GM19324 (cell line): ENCODE data around the gene RAB9A.
"Not testable (repeated sequence)": the region's sequence is repeated elsewhere in the genome, so short reads cannot be mapped to it uniquely, and the experiment has no call there.

Experiments
- ATAC-seq: cut with Tn5 transposase; IDR thresholded peaks from one replicate; pipeline ENCODE4 v1.9.1; 2021; ENCODE audit warnings: mild to moderate bottlenecking, moderate library complexity; ENCODE audit not compliant: unreplicated experiment, low FRiP score

The RAB9A gene

GRCh38 chrX:13669246-13669737 lies 19.6 kb upstream of the RAB9A start:
- ATAC-seq = peak; percentile 75

GRCh38 chrX:13669755-13670154 lies 19.2 kb upstream of the RAB9A start:
- ATAC-seq = not testable (repeated sequence)

GRCh38 chrX:13670197-13670596 lies 18.7 kb upstream of the RAB9A start:
- no peak for ATAC-seq

- ATAC-seq = no peak
These were observed 15.9 kb upstream of the RAB9A start for GRCh38 chrX:13673016-13673415.

- no peak for ATAC-seq
These were observed 12.0 kb upstream of the RAB9A start for GRCh38 chrX:13676885-13677284.

- not testable (repeated sequence) for ATAC-seq
These were observed 9.2 kb upstream of the RAB9A start for GRCh38 chrX:13679700-13680099.

GRCh38 chrX:13681595-13681994 lies 7.3 kb upstream of the RAB9A start:
- no peak for ATAC-seq

GRCh38 chrX:13684361-13684760 lies 4.6 kb upstream of the RAB9A start:
- ATAC-seq = no peak

GRCh38 chrX:13685126-13685763 lies 3.7 kb upstream of the RAB9A start:
- ATAC-seq = no peak

GRCh38 chrX:13687203-13687602 lies 1.7 kb upstream of the RAB9A start:
- no peak for ATAC-seq

GRCh38 chrX:13688384-13688957 lies 457 bp upstream of the RAB9A start:
- no peak for ATAC-seq

- no peak for ATAC-seq
These were observed 848 bp downstream of the RAB9A start for GRCh38 chrX:13689741-13690211.

- no peak for ATAC-seq
These were observed 1.9 kb downstream of the RAB9A start for GRCh38 chrX:13690836-13691235.

- ATAC-seq = no peak
These were observed 3.0 kb downstream of the RAB9A start for GRCh38 chrX:13691841-13692371.

- no peak for ATAC-seq
These were observed 3.9 kb downstream of the RAB9A start for GRCh38 chrX:13692771-13693231.

GRCh38 chrX:13693341-13693961 lies 4.5 kb downstream of the RAB9A start:
- ATAC-seq = no peak

- ATAC-seq = no peak
These were observed 5.4 kb downstream of the RAB9A start for GRCh38 chrX:13694359-13694758.

- ATAC-seq = no peak
These were observed 6.1 kb downstream of the RAB9A start for GRCh38 chrX:13694983-13695382.

- no peak for ATAC-seq
These were observed 6.7 kb downstream of the RAB9A start for GRCh38 chrX:13695601-13696115.

- ATAC-seq = peak; percentile 40
These were observed 8.5 kb downstream of the RAB9A start for GRCh38 chrX:13697455-13697854.

GRCh38 chrX:13697976-13698375 lies 9.0 kb downstream of the RAB9A start:
- ATAC-seq = no peak
